ENCODE results near the gene ARL5C.

Gene ARL5C, protein sequence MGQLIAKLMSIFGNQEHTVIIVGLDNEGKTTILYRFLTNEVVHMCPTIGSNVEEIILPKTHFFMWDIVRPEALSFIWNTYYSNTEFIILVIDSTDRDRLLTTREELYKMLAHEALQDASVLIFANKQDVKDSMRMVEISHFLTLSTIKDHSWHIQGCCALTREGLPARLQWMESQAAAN

DNA sequence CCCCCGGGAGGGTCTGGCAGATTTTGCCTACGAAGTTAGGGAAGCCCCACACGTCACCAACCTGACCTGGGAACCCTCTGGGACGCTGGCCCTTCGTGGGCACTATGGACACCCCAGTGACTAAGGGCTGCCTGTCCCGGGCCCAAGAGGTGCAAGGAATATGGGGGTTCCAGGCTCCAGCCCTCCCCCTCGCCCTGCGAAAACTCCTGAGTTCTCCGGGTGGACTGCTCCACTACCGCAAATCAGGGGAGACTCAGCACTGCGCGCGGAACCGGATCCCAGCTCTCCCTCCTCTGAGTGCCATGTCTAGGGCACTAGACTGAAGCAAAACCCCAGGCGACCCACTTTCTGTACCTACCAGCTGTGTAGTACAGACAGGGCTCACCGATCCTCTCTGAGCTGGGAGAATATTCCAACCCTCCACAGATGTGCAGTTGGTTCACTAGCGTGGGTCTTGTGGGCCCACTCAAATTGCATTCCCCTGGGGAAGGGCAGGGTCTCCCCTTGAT, at the start of gene ARL5C:
TSS of gene ARL5C (minus strand) at position 321 of the 509 bp plus-strand sequence. CDS start 401 bp downstream, outside the sequence.
- no peaks in the 10 kb centered on the region for H3K9me3 Mint-ChIP-seq
- H3K27me3 Mint-ChIP-seq, result peaks cover 30% of the 10 kb centered on the region
- ATAC-seq (no peak), DNase-seq (no peak)
- peak within 1 kb of the TSS; percentile 90 for H3K4me3 Mint-ChIP-seq
- H3K36me3 Mint-ChIP-seq (ENCODE audit: low read depth), result peaks cover 2% of the 10 kb centered on the region
- H3K27ac Mint-ChIP-seq, result no peak within 1 kb of the TSS
- H3K4me1 Mint-ChIP-seq, result peaks cover 19% of the 10 kb centered on the region

DNA sequence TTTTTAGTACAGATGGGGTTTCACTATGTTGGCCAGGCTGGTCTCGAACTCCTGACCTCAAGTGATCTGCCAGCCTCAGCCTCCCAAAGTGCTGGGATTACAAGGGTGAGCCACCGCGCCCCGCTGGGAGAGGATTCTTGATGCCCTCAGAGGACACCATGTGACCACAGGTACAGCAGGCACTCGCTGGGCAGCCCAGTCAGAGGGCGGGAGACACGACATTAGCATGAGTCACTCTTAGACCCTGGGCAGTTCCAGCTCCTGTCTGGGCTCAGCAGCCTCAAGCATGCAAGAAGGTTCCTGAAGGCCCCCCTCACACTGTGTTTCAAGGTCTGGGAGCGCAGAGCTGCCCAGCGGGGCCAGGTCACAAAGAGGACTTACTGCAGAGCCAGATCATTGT, 47.9 kb upstream of the ARL5C start:
- ATAC-seq, result no peak
- Mint-ChIP-seq H3K27ac (no peak overlapping the region), H3K36me3 (ENCODE audit: low read depth) (no peaks in the 10 kb centered on the region), H3K27me3 (peaks cover 18% of the 10 kb centered on the region), H3K4me1 (peaks cover 16% of the 10 kb centered on the region), H3K4me3 (no peak overlapping the region), H3K9me3 (no peaks in the 10 kb centered on the region)
- DNase-seq, result no peak

DNA sequence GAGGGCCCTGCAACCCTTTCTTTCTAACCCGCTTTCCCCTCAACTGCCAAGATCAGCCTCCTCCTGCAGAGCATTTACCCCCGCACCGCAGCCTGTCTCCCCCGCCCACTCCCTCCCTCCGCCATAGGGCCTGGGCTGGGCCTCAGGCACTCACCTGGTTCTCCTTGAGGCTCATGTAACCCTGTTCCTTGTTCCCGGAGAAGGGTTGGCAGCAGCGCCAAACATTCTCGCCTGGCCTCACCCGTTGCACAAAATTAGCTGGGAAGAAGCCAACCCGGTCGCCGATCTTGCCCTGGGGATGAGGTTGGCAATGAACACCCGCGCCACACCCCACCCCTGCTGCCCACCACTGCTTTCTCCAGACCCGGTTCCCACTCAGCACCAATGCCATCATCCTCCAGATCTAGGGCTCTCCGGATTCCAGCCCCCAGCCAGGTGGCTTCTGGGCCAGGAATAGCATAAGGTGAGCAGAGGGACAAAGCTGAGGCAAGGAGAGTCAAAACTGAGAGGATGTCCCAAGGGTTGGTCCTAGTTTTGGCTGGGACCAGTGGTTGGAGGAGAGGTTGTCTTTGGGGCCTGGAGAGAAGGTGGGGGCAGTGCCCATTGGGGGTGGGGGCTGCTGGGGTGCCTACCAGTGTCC, 47.0 kb upstream of the ARL5C start:
- H3K9me3 Mint-ChIP-seq, result no peaks in the 10 kb centered on the region
- no peaks in the 10 kb centered on the region for H3K36me3 Mint-ChIP-seq (ENCODE audit: low read depth)
- H3K27ac Mint-ChIP-seq, result no peak overlapping the region
- H3K4me1 Mint-ChIP-seq, result peaks cover 25% of the 10 kb centered on the region
- no peak overlapping the region for H3K4me3 Mint-ChIP-seq
- H3K27me3 Mint-ChIP-seq, result peaks cover 13% of the 10 kb centered on the region
- ATAC-seq (no peak), DNase-seq (no peak)

DNA sequence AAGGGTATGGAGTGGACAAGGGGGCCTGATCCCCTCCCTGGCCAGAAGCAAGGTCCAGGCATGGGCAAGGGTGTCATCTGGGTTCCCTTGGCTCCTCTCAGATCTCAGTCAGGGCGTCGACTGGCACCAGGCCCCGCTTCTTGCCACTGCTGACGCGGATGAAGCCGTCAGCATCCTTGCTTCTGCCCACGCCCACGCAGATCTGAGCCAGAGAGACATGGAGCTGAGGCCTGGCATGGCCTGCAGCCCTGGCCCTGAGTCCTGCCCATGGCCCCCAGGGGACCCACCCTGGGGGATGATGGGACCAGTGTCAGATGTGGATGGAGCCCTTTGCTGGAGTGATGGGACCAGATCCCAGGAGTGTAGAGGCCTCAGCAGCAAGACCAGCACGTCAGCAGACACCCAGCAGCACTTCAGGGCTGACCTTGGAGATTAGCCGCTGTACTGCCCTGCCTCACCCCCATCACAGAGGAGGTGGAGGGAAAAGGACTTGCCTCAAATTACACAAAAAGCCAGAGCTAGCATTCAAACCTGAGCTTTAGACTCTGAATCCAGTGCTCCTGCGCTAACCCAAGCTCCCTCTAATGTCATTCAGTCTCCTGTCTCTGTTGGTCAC, 46.3 kb upstream of the ARL5C start:
- no peaks in the 10 kb centered on the region for H3K36me3 Mint-ChIP-seq (ENCODE audit: low read depth)
- no peak overlapping the region for H3K4me3 Mint-ChIP-seq
- H3K9me3 Mint-ChIP-seq, result no peaks in the 10 kb centered on the region
- H3K4me1 Mint-ChIP-seq, result peaks cover 32% of the 10 kb centered on the region
- ATAC-seq (no peak), DNase-seq (no peak)
- no peak overlapping the region for H3K27ac Mint-ChIP-seq
- H3K27me3 Mint-ChIP-seq, result peaks cover 11% of the 10 kb centered on the region

DNA sequence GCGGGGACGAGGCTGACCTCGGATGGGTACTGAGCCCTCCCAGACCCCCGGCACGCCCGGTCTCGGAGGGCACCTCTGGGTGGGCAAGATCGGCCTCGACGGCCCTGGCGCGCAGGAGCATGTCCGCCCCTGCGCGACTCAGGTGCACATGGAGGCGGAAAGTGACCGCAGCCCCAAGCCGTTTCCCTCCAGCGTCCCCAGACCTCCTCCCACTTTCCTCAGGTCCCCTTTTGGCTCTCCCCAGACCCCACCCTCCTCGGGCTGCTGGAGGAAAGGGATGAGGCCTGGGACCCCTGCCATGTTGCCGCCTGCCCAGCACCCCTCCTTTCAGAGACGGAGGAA, 44.1 kb upstream of the ARL5C start:
- no peak for ATAC-seq
- Mint-ChIP-seq H3K27ac (no peak overlapping the region), H3K4me3 (no peak overlapping the region), H3K27me3 (peaks cover 4% of the 10 kb centered on the region), H3K4me1 (peaks cover 41% of the 10 kb centered on the region), H3K9me3 (no peaks in the 10 kb centered on the region), H3K36me3 (ENCODE audit: low read depth) (peaks cover 2% of the 10 kb centered on the region)
- DNase-seq, result no peak

DNA sequence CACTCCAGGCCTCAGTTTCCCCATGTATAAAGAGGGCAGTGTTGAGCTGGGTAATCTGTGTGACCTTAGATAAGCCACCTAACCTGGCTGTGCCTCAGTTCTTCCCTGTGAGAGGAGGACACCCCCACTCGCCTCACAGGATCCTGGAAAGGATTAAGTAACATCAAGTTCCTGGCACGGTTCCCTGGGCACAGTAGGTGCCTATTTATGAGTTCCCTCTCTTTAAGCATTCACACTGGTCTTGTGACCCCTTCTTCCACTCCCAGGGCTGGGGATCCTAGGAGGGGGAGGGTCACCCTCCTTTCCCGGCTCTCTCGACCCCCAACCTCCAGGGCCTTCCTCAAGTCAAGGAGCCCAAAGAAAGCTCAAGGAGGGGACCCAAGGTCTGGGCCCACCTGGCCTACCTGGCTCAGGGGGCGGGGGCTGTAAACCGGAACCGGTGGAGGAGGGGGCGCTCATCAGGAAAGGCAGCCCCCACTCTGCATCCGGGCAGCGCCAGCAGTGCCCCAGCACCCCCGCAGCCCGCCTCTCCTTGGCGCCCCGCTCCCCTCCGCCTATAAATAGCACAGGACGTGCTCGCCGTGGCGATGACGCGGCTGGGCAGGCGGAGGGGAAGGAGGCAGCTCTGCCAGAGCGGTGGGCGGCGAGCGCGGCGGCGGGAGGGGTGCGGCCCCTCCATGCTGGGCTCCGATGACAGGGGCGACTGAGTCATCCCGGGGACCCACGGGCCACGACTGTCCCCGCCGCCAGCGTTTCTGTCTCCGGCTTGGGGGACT, 43.5 kb upstream of the ARL5C start:
- Mint-ChIP-seq H3K27me3 (peaks cover 4% of the 10 kb centered on the region), H3K4me1 (peaks cover 41% of the 10 kb centered on the region), H3K36me3 (ENCODE audit: low read depth) (peaks cover 7% of the 10 kb centered on the region), H3K27ac (peak overlapping the region; percentile 31), H3K9me3 (no peaks in the 10 kb centered on the region), H3K4me3 (peak overlapping the region; percentile 50)
- ATAC-seq (peak; percentile 81), DNase-seq (peak; percentile 83)

DNA sequence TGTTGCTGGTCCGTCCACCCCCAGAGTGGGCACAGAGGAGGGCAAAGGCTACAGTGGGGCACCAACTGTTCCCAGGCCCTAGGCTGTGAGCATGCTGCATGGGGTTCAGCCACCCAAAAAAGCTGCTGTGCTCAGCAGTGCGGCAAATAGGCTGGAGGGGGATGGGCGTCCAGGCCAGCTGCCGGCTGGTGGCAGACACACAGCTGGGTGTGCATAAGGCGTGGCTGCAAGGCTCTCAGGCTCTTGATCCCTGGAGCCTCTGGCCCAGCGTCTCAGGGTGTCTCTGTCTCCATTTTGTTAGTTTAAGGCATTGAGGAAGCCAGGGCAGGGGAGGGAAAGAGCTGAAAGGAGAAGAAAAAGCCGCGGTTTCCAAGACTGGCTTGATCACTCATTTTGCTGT, 42.9 kb upstream of the ARL5C start:
- Mint-ChIP-seq H3K36me3 (ENCODE audit: low read depth) (peaks cover 13% of the 10 kb centered on the region), H3K4me3 (peak overlapping the region; percentile 50), H3K27ac (no peak overlapping the region), H3K9me3 (no peaks in the 10 kb centered on the region), H3K4me1 (peaks cover 44% of the 10 kb centered on the region), H3K27me3 (peaks cover 2% of the 10 kb centered on the region)
- ATAC-seq (no peak), DNase-seq (peak; percentile 46)

DNA sequence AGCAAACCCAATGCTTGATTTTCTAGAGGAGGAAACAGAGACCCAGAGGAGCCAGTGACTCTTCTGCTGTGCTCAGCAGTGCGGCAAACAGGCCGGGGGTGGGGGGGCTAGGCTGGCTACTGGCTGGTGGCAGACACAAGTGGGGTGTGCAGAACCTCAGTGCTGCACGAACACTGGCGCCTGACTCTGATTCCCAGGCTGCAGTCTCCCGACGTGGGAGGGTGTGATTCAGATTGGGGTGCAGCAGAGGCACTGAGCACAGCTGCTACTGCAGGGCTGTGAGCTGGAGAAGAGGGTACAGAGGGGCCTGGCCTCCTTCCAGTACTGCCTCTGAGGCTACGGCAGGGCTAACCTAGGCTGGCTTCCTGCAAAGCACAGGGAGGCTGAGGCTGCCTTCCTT, 42.2 kb upstream of the ARL5C start:
- Mint-ChIP-seq H3K27me3 (no peaks in the 10 kb centered on the region), H3K36me3 (ENCODE audit: low read depth) (peaks cover 21% of the 10 kb centered on the region), H3K4me3 (no peak overlapping the region), H3K27ac (no peak overlapping the region), H3K4me1 (peaks cover 51% of the 10 kb centered on the region), H3K9me3 (no peaks in the 10 kb centered on the region)
- DNase-seq (peak; percentile 36), ATAC-seq (peak; percentile 16)

DNA sequence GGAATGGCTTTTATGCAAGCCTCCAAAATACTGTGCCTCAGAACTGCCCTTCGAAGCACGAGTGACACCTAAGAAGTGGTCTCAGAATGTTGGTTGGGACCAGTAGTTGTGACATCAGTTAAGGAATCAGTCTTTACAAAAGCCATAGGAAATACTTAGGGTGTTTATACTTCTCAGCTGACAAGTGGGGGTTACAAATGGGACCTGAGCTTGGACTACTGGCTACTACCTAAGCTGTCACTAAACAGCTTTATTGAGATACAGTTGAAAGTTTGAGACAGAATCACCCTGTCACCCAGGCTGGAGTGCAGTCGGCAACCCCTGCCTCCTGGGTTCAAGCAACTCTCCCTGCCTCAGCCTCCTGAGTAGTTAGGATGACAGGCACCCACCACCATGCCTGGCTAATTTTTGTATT, 39.2 kb upstream of the ARL5C start:
- H3K27ac Mint-ChIP-seq, result peak overlapping the region; percentile 8
- H3K4me3 Mint-ChIP-seq, result no peak overlapping the region
- H3K27me3 Mint-ChIP-seq, result no peaks in the 10 kb centered on the region
- DNase-seq, result no peak
- no peak for ATAC-seq
- peaks cover 50% of the 10 kb centered on the region for H3K36me3 Mint-ChIP-seq (ENCODE audit: low read depth)
- H3K9me3 Mint-ChIP-seq, result no peaks in the 10 kb centered on the region
- peaks cover 63% of the 10 kb centered on the region for H3K4me1 Mint-ChIP-seq

DNA sequence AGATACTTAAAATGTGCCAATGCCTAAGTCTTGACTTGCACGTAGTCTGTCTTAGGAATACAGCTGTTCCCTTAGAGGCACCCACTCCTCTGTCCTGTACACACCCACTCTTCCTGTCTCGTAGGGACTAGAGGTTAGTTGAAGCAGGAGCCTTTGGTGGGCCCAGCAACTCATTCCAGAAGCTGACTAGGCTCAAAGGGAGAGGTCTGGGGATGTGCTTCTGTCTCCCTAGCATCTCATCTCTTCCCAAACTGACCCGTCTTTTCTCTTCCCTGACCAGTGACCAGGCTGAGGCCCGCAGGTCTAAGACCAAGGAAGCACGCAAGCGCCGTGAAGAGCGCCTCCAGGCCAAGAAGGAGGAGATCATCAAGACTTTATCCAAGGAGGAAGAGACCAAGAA, 38.3 kb upstream of the ARL5C start:
- Mint-ChIP-seq H3K4me3 (peak overlapping the region; percentile 87), H3K27ac (peak overlapping the region; percentile 8), H3K4me1 (peaks cover 65% of the 10 kb centered on the region), H3K9me3 (no peaks in the 10 kb centered on the region), H3K27me3 (peaks cover 3% of the 10 kb centered on the region), H3K36me3 (ENCODE audit: low read depth) (peaks cover 56% of the 10 kb centered on the region)
- ATAC-seq (no peak), DNase-seq (no peak)

DNA sequence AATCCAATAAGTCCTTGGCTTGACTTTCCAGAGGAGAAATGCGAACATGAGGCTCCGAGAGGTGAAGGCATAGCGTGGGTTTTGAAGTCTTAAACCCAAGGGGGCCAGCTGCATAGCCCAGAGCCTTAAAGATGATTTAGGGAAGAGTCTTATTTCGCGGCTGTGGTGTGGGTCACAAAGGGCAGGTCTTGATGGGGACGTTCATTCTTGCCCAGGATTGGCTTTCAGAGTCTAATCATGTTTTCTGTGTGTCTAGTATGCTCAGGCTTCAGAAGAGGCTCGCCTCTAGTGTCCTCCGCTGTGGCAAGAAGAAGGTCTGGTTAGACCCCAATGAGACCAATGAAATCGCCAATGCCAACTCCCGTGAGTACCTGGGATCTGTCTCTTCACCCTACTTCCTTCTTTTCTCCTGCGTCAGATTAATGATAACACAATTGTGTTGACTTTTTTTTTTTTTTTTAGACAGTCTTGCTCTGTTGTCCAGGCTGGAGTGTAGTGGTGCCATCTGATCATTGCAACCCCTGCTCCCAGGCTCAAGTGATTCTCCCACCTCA, 35.1 kb upstream of the ARL5C start:
- Mint-ChIP-seq H3K27me3 (peaks cover 3% of the 10 kb centered on the region), H3K4me1 (peaks cover 54% of the 10 kb centered on the region), H3K36me3 (ENCODE audit: low read depth) (peaks cover 56% of the 10 kb centered on the region), H3K27ac (peak overlapping the region; percentile 100), H3K4me3 (peak overlapping the region; percentile 87), H3K9me3 (no peaks in the 10 kb centered on the region)
- DNase-seq (no peak), ATAC-seq (no peak)

DNA sequence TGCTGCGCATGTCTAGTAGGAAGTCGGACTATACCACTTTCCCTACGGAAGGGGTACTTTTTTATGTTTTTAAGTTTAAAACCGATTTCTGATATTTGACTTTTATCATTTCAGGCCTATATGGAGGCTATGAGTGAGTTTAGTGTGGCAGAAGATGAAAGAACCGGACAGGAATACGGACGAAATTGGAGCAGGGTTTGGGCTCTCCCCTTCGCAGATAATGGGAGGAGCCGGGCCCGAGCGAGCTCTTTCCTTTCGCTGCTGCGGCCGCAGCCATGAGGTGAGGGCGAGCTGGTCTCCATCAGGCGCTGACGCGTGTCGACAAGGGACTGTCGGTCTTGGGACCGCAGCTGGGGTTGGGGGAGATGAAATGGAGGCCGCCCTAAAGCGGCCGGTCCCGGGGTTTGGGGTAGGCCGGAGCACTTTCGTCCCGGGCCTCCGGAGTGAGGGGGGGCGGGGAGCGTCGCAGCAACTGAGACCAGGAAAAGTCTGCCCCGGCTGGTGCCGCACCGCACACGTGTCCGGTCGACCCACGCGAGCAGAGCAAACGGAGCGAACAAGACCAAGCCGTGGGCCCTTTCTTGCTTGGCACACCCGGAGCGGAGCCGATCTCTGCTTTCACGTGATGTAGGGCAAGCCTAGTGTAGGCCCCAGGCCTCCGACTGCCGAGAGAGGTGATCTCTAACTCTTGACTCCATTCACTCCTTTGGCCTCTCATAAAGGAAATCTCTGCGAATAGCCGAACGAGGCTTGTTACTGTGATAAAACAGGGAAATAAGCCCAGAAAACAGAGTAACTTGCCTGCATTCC, 34.3 kb upstream of the ARL5C start, which contains the start of gene RPL19:
TSS of gene RPL19 (plus strand) at position 214 of the 810 bp plus-strand sequence. CDS start at position 276, 62 bp downstream.
- H3K27me3 Mint-ChIP-seq, result peaks cover 3% of the 10 kb centered on the region
- H3K9me3 Mint-ChIP-seq, result no peaks in the 10 kb centered on the region
- peak within 1 kb of the TSS; percentile 100 for H3K27ac Mint-ChIP-seq
- peak within 1 kb of the TSS; percentile 87 for H3K4me3 Mint-ChIP-seq
- H3K4me1 Mint-ChIP-seq, result peaks cover 60% of the 10 kb centered on the region
- ATAC-seq (peak; percentile 33), DNase-seq (peak; percentile 82)
- H3K36me3 Mint-ChIP-seq (ENCODE audit: low read depth), result peaks cover 56% of the 10 kb centered on the region

DNA sequence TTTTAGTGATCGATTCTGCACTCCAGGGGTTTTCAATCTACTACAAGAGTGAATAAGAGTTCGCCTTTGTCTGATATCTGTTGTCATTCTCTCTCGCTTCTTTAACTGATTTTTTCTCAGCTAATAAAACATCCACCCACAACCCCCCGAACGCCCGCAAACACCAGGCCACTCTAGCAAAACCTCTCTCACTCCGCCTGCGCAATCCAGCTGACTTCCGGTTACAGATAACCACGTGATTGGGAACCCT, 33.8 kb upstream of the ARL5C start:
- peak overlapping the region; percentile 87 for H3K4me3 Mint-ChIP-seq
- peaks cover 3% of the 10 kb centered on the region for H3K27me3 Mint-ChIP-seq
- H3K36me3 Mint-ChIP-seq (ENCODE audit: low read depth), result peaks cover 51% of the 10 kb centered on the region
- ATAC-seq (peak; percentile 22), DNase-seq (peak; percentile 88)
- peak overlapping the region; percentile 100 for H3K27ac Mint-ChIP-seq
- H3K9me3 Mint-ChIP-seq, result no peaks in the 10 kb centered on the region
- H3K4me1 Mint-ChIP-seq, result peaks cover 60% of the 10 kb centered on the region

DNA sequence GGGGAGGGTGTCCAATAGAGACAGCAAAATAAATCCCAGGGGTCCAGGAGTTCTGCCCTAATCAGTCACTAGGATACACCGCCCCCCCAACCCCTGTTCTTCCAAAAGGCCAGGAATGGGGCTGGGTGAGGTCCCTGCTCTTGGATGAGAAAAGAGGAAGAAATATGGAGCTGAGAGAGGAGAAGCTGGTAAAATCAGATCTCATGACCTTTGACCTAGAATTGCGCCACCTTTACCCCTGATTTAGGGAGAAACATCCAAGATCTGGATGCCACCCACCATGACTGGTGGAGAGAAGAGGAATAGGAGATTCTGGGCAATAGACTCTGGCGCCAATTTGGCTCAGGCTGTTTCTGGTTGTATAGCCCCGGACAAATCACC, 32.2 kb upstream of the ARL5C start:
- Mint-ChIP-seq H3K27ac (peak overlapping the region; percentile 46), H3K36me3 (ENCODE audit: low read depth) (peaks cover 39% of the 10 kb centered on the region), H3K9me3 (no peaks in the 10 kb centered on the region), H3K4me3 (peak overlapping the region; percentile 87), H3K4me1 (peaks cover 50% of the 10 kb centered on the region), H3K27me3 (peaks cover 3% of the 10 kb centered on the region)
- ATAC-seq (no peak), DNase-seq (no peak)
